ENCODE data around the gene TRIM52. TPM values are rescaled to one million over a fixed set of nuclear protein-coding genes. Genes with fewer than 3 reads are reported as not detected.

TRIM52 gene
- total and polyA plus RNA-seq, 10 of the 15 experiments (the other 5 are each of a cell fraction or from before 2014, with no cell fraction given), result 1.4 to 24.3 (median 8.1) TPM

- TF ChIP-seq POLR2A (IDR thresholded peaks at IDR 0.05; ENCODE audit: low read depth, low read length), result peak; percentile 72
- no peak for TF ChIP-seq CBX5 (IDR thresholded peaks at IDR 0.05; ENCODE audit: low read depth)
- no peak for TF ChIP-seq EZH2 (IDR thresholded peaks at IDR 0.05; ENCODE audit: borderline replicate concordance, control insufficient read depth, low read depth, low read length)
- no peak for TF ChIP-seq ZZZ3 (IDR thresholded peaks at IDR 0.05; ENCODE audit: control insufficient read depth, insufficient read length, low read depth)
- TF ChIP-seq KLF5 (IDR thresholded peaks at IDR 0.05; ENCODE audit: partially characterized antibody), result no peak
- no peak for TF ChIP-seq NR2C2 (IDR thresholded peaks at IDR 0.05; ENCODE audit: borderline replicate concordance, control insufficient read depth, insufficient read length, low read depth)
- peak; percentile 90 for TF ChIP-seq MXI1 (IDR thresholded peaks at IDR 0.05; ENCODE audit: low read depth, low read length)
- peak in 1 of 2 experiments; percentile 16; a peak in 1 of 4 replicates for TF ChIP-seq ETV6 (conservative IDR thresholded peaks at IDR 0.05 in 1 of 2, IDR thresholded peaks at IDR 0.05 in 1 of 2; ENCODE audit: borderline replicate concordance in 1 of 2, low read depth in 1 of 2)
- TF ChIP-seq CBX3 (IDR thresholded peaks at IDR 0.05; ENCODE audit: borderline replicate concordance, low read depth), result no peak
- TF ChIP-seq CBFB (IDR thresholded peaks at IDR 0.05; ENCODE audit: low read depth), result no peak
- TF ChIP-seq MYC (IDR thresholded peaks at IDR 0.05; ENCODE audit: insufficient read depth, insufficient read length, insufficient replicate concordance, low read length, severe bottlenecking), result no peak
- no peak for TF ChIP-seq SIX5 (IDR thresholded peaks at IDR 0.05; ENCODE audit: low read depth, low read length, severe bottlenecking)
- no peak for TF ChIP-seq ZBTB11 (CRISPR knock-in tag; IDR thresholded peaks at IDR 0.05)
- no peak for TF ChIP-seq REST (IDR thresholded peaks at IDR 0.05; ENCODE audit: low read depth, low read length)
- TF ChIP-seq ZNF24 (IDR thresholded peaks at IDR 0.05), result no peak
- no peak for TF ChIP-seq SRF (IDR thresholded peaks at IDR 0.05; ENCODE audit: low read depth in 2 of 2, low read length in 2 of 2)
- no peak for TF ChIP-seq BCL3 (IDR thresholded peaks at IDR 0.05; ENCODE audit: borderline replicate concordance, insufficient read depth, low read depth, low read length, poor library complexity, severe bottlenecking)
Measured at GRCh38 chr5:181246276-181247049, 14.5 kb downstream of the TRIM52 start (continued).

Data from GM12878 (cell line).